A549 (cell line): Measurements from ENCODE around the gene CYP24A1. TPM values are rescaled to one million over a fixed set of nuclear protein-coding genes. Genes with fewer than 3 reads are reported as not detected.
A peak's percentile ranks its signal among the peaks of the same experiment; 100 is the strongest.

Experiments used
- ATAC-seq, 2 experiments: fragments of 200-7000 bp in 1 of 2; fragments of >200 bp in 1 of 2; cut with Nextera tagmentation in 1 of 2; cut with Tn5 transposase in 1 of 2; 3 replicates each; pipeline versions ENCODE4 v1.8.0 to v1.9.1; 2018 to 2020; ENCODE audit warnings: mild to moderate bottlenecking in 1 of 2, moderate library complexity in 1 of 2
- CTCF ChIA-PET: fragments of 300-600 bp; sonication (Branson Sonifier 250); formaldehyde crosslinking; extraction: SDS; loops from one replicate; lab custom pipeline; 2021; ENCODE audit warnings: antibody characterized with exemption, inconsistent platforms; lab: Yijun Ruan, JAX
- POLR2A ChIA-PET: fragments of 350-600 bp; formaldehyde crosslinking; extraction: SDS; loops from one replicate; lab custom pipeline; 2021; ENCODE audit warnings: antibody characterized with exemption, inconsistent platforms; lab: Yijun Ruan, JAX
- DNase-seq, 2 experiments: peaks; one replicate each; pipeline versions ENCODE4 v3.0.0 to v3.0.0-alpha.2; 2011 to 2016; ENCODE audit warnings: low read depth in 1 of 2, low spot score in 1 of 2
- FAIRE-seq: peaks from 2 replicates; lab custom pipeline; 2011; peaks lifted over from hg19 to GRCh38; lab: Jason Lieb, UNC
- H3K27ac ChIP-seq, 2 experiments: fragments of >200 bp; sonication (Bioruptor Twin); formaldehyde crosslinking; 3 replicates each; pipeline ENCODE4 v1.5.1; 2016 to 2017
- H3K4me1 ChIP-seq: fragments of >200 bp; sonication (Bioruptor Twin); formaldehyde crosslinking; 3 replicates; pipeline ENCODE4 v1.6.1; 2016
- H3K4me2 ChIP-seq: fragments of >200 bp; sonication (Bioruptor Twin); formaldehyde crosslinking; 3 replicates; pipeline ENCODE4 v1.6.1; 2016
- H3K4me3 ChIP-seq: fragments of >200 bp; sonication (Bioruptor Twin); formaldehyde crosslinking; 3 replicates; pipeline ENCODE4 v1.5.1; 2016
- H3K9me3 ChIP-seq: fragments of >200 bp; sonication (Bioruptor Twin); formaldehyde crosslinking; 3 replicates; pipeline ENCODE4 v1.6.1; 2016
- CEBPB ChIP-seq, 2 experiments: fragments of >200 bp in 1 of 2; sonication (Bioruptor Twin) in 1 of 2; formaldehyde crosslinking in 1 of 2; IDR thresholded peaks; 2 replicates each; pipeline ENCODE4 v1.6.1; 2012 to 2016
- EP300 ChIP-seq, 2 experiments: fragments of >200 bp; sonication (Bioruptor Twin); formaldehyde crosslinking; IDR thresholded peaks; 2 replicates in 1 of 2; 3 replicates in 1 of 2; pipeline ENCODE4 v1.6.1; 2016 to 2017
- FOSB ChIP-seq: fragments of 250-450 bp; sonication (Bioruptor Pico); IDR thresholded peaks from 2 replicates; pipeline ENCODE4 v1.5.0; 2020; ENCODE audit warnings: mild to moderate bottlenecking, moderate library complexity
- FOSL2 ChIP-seq, 2 experiments: fragments of 450-650 bp in 1 of 2; fragments of >200 bp in 1 of 2; sonication (Bioruptor Twin) in 1 of 2; formaldehyde crosslinking; IDR thresholded peaks; 2 replicates each; pipeline versions ENCODE4 v1.5.0 to v1.6.1; 2016 to 2020; ENCODE audit warnings: mild to moderate bottlenecking in 1 of 2, moderate library complexity in 1 of 2
- HEYL ChIP-seq: fragments of 250-450 bp; sonication (Bioruptor Pico); IDR thresholded peaks from 2 replicates; pipeline ENCODE4 v1.8.0; 2021; ENCODE audit warnings: mild to moderate bottlenecking, moderate library complexity
- HMGXB4 ChIP-seq: fragments of 250-450 bp; sonication (Bioruptor Pico); IDR thresholded peaks from 2 replicates; pipeline ENCODE4 v1.5.0; 2021; ENCODE audit warnings: mild to moderate bottlenecking, moderate library complexity, borderline replicate concordance
- HOXA7 ChIP-seq: fragments of 250-450 bp; sonication (Bioruptor Pico); IDR thresholded peaks from 2 replicates; pipeline ENCODE4 v1.5.0; 2020; ENCODE audit warnings: mild to moderate bottlenecking, moderate library complexity
- HOXB13 ChIP-seq: fragments of 250-450 bp; sonication (Bioruptor Pico); IDR thresholded peaks from 2 replicates; pipeline ENCODE4 v1.5.0; 2020; ENCODE audit warnings: low read depth, mild to moderate bottlenecking, moderate library complexity
- HOXB5 ChIP-seq: fragments of 250-450 bp; sonication (Bioruptor Pico); IDR thresholded peaks from 2 replicates; pipeline ENCODE4 v1.5.0; 2020; ENCODE audit warnings: mild to moderate bottlenecking, moderate library complexity
- MAX ChIP-seq: IDR thresholded peaks from 2 replicates; pipeline ENCODE4 v1.6.1; 2012
- RCOR1 ChIP-seq: fragments of 150-350 bp; IDR thresholded peaks from 2 replicates; pipeline ENCODE4 v1.6.1; 2014; ENCODE audit warnings: antibody characterized with exemption, low read length, low read depth
- RFX5 ChIP-seq: fragments of 450-650 bp; IDR thresholded peaks from 2 replicates; pipeline ENCODE4 v1.7.1; 2014; ENCODE audit warnings: antibody characterized with exemption, mild to moderate bottlenecking, moderate library complexity
- ZNF302 ChIP-seq: fragments of 250-450 bp; sonication (Bioruptor Pico); IDR thresholded peaks from 2 replicates; pipeline ENCODE4 v1.9.0; 2021; ENCODE audit warnings: inconsistent platforms, mild to moderate bottlenecking, moderate library complexity
- ZSCAN20 ChIP-seq: fragments of 250-450 bp; sonication (Bioruptor Pico); IDR thresholded peaks from 2 replicates; pipeline ENCODE4 v1.8.0; 2022; ENCODE audit warnings: mild to moderate bottlenecking, moderate library complexity
- WGBS: methylation state at CpG from one replicate; pipeline ENCODE4 v1.1.6; 2017; ENCODE audit errors: missing lambda C conversion rate; 5-methylcytosine and 5-hydroxymethylcytosine counted together
- polyA plus RNA-seq, 4 experiments: library from polyadenylated mRNA; depleted of rRNA in 3 of 4; stranded (reverse); fragments of >200 nt; fragmentation: RNase III in 1 of 4; extraction: RNeasy Plus Mini Kit Qiagen cat#74134 plus additional on column Dnase treatment in 1 of 4; gene quantifications; 2 replicates in 3 of 4; 3 replicates in 1 of 4; pipeline ENCODE4 v1.2.3, GENCODE V29; 2011 to 2017
- TF ChIP-seq, protein P1 (sequence below): fragments of 250-450 bp; sonication (Bioruptor Pico); IDR thresholded peaks from 2 replicates; pipeline ENCODE4 v1.5.0; 2020; ENCODE audit warnings: low read depth, mild to moderate bottlenecking, moderate library complexity
- TF ChIP-seq, protein P2 (sequence below): fragments of 150-350 bp; IDR thresholded peaks from 2 replicates; pipeline ENCODE4 v1.6.1; 2014; ENCODE audit warnings: low read depth, mild to moderate bottlenecking, low read length

The CYP24A1 gene
- polyA plus RNA-seq, 2 of the 4 experiments (the other 2 are of a cell fraction): 722 to 1,617 TPM

DNA sequence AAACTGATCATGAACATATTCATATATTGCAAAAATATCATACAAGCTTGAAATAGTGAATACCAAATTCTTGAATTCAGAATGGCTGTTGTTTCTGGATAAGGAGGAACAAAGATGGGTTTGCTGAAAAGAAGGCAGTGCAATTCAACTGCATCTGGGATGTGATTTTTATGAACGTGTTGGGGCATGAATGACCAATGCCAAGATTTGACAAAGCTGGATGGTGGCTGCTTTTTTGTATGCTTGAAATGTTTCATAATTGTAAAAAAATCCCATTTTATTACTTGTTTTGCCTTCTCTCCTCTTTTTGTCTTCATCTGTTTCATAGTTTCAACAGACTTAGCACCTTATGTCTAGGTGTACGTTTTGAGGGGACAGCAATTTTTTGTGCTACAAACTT, 66.6 kb downstream of the CYP24A1 start (continued):
- TF ChIP-seq HMGXB4 (CRISPR knock-in tag) (0 out of 2 replicates have a peak, but pooled peaks have one; percentile 24), CEBPB (IDR thresholded peaks at IDR 0.05) (no peak), HOXA7 (CRISPR knock-in tag) (no peak; the same call in 1 of the 2 replicates)

DNA sequence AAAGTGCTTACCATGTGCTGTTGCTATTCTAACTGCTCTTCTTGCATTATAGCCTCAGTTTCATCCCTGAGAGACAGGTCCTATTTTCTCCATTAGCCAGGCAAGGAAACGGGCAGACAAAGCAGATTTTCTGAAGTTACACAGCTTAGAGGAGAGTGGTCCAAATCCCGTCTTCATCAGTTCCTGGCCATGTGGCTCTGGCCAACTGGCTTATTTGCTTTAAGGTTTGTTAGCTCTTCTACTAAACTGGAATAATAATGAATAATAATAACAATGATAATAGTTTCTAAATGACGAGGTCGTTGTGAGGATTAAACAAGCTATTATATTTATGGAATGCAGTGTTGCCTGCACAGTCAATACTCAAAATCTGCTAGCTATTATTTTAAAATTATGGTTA, 67.6 kb downstream of the CYP24A1 start:
- 57% methylated on average over 4 of the region's 4 CpGs for WGBS
- FAIRE-seq (no peak), ATAC-seq (no peak), DNase-seq (no peak)
- Histone ChIP-seq H3K4me1 (peaks cover 71% of the 10 kb centered on the region), H3K4me3 (no peak overlapping the region), H3K4me2 (no peak overlapping the region), H3K27ac (peak overlapping the region; percentile 92 to 98), H3K9me3 (peaks cover 5% of the 10 kb centered on the region; the same call in 2 of the 3 replicates)
- TF ChIP-seq HOXB13 (peak; percentile 79; the same call in 1 of the 2 replicates), FOSL2 (IDR thresholded peaks at IDR 0.05) (no peak), FOSL2 (CRISPR knock-in tag; IDR thresholded peaks at IDR 0.05) (0 out of 2 replicates have a peak, but pooled peaks have one; percentile 7), EP300 (IDR thresholded peaks at IDR 0.05) (no peak), RFX5 (no peak), HMGXB4 (CRISPR knock-in tag) (no peak), FOSB (CRISPR knock-in tag) (peak; percentile 67; the same call in 1 of the 2 replicates), HEYL (CRISPR knock-in tag) (0 out of 2 replicates have a peak, but pooled peaks have one; percentile 64), RCOR1 (no peak), ZSCAN20 (CRISPR knock-in tag) (no peak), HOXA7 (CRISPR knock-in tag) (peak; percentile 72; the same call in 1 of the 2 replicates), HOXB5 (CRISPR knock-in tag) (peak; percentile 39; the same call in 1 of the 2 replicates), ZNF302 (CRISPR knock-in tag) (peak; percentile 71), MAX (peak; percentile 46; the same call in 1 of the 2 replicates)
- TF ChIP-seq, protein P1, sequence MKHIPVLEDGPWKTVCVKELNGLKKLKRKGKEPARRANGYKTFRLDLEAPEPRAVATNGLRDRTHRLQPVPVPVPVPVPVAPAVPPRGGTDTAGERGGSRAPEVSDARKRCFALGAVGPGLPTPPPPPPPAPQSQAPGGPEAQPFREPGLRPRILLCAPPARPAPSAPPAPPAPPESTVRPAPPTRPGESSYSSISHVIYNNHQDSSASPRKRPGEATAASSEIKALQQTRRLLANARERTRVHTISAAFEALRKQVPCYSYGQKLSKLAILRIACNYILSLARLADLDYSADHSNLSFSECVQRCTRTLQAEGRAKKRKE (CRISPR knock-in tag): peak; percentile 68; the same call in 1 of the 2 replicates
- TF ChIP-seq, protein P2, sequence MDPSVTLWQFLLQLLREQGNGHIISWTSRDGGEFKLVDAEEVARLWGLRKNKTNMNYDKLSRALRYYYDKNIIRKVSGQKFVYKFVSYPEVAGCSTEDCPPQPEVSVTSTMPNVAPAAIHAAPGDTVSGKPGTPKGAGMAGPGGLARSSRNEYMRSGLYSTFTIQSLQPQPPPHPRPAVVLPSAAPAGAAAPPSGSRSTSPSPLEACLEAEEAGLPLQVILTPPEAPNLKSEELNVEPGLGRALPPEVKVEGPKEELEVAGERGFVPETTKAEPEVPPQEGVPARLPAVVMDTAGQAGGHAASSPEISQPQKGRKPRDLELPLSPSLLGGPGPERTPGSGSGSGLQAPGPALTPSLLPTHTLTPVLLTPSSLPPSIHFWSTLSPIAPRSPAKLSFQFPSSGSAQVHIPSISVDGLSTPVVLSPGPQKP: no peak
- POLR2A ChIA-PET: interaction anchor here (0.7 to 1.5 kb wide), 3 partner anchors 9 to 44 kb away, joined by 3 to 8 read pairs (median 3); no protein-coding TSS in a partner anchor
- CTCF ChIA-PET: interaction anchor here (0.9 to 19.2 kb wide), 10 partner anchors 9 to 98 kb away, joined by 3 to 655 read pairs (median 5); partner anchors contain the start of genes CYP24A1 and PFDN4
